ENCODE measurements around the gene SPRED2.

The SPRED2 gene

DNA sequence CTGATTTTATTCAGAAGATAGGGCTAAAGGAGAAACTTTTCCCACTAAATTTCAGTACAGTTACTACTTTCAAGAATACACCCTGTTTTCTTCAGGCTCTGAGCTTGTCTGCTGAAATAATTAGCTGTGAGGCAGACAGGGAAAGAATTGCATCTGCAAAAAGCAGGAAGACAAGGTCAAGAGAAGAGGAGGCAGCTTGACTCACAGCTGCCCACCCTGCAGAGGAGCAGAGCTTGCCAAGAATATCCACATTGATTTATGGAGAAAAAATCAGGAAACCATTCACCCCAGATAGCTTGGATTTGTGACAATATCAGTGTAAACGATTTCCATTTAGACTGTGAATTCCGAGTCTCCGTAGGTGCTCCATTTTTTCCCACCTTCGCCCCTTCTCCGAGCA, 155.8 kb downstream of the SPRED2 start:
- DNase-seq (ENCODE audit: low read depth): no peak

GRCh38 chr2:65275141-65275915, 157.1 kb downstream of the SPRED2 start:
- no peak for DNase-seq (ENCODE audit: low read depth)

- no peak for DNase-seq (ENCODE audit: low read depth)
These were observed 159.1 kb downstream of the SPRED2 start for GRCh38 chr2:65273344-65273743.

GRCh38 chr2:65268957-65269356, 163.4 kb downstream of the SPRED2 start:
- DNase-seq (ENCODE audit: low read depth): no peak

- no peak for DNase-seq (ENCODE audit: low read depth)
These were observed 165.4 kb downstream of the SPRED2 start for GRCh38 chr2:65267008-65267407.

GRCh38 chr2:65265671-65266045, 166.7 kb downstream of the SPRED2 start:
- no peak for DNase-seq (ENCODE audit: low read depth)

DNA sequence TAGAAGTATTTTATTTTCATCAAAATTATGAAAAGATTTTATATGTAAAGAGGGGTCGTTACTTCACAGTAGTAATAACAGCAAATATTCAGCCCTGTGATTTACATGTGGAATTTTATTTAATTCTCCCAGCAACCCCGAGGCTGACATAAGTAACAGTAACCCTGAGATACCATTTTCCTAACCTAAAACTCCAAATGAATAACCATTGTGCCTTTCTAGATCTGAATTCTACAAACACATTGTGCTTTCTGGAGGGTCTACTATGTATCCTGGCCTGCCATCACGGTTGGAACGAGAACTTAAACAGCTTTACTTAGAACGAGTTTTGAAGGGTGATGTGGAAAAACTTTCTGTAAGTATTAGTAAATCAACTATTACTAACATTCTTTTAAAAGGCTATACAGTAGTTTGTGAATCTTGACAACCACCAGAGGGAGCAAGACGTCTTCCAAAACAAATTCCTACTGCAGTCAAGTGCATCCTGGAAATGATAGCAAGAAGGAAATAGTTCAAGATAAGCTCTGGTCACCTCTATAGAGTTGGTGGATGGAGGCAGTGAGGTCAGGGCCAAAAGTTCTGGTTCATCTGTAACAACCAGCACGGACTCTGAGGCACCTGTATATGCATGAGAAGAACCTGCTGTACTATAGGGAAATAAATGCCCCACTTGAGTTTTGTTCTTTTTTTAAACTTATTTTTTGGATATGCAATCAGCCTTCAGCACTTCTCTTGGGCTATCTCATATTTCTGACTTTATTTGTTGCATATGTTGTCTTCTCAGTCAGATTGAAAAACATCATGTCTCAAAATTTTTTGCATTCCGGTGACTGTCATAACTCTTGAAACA, 167.4 kb downstream of the SPRED2 start:
- DNase-seq (ENCODE audit: low read depth): no peak

DNA sequence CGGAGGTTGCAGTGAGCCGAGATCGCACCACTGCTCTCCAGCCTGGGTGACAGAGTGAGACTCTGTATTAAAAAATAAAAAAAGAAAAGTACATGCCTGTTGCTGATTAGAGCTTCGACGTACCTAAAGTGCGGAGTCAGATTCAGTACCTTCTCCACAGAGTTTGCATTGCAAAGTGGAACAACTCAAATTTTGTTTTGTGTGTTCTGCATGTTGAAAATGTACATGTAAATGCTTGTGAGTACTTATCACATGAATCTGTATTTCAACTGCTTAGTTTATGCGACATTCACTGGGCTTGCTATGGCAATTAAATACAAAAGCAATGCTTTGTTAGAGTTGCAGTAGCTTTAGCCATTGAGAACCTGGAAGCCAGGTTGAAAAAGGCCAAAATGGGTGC, 168.4 kb downstream of the SPRED2 start:
- DNase-seq (ENCODE audit: low read depth): no peak

- no peak for DNase-seq (ENCODE audit: low read depth)
These were observed 169.1 kb downstream of the SPRED2 start for GRCh38 chr2:65263262-65263661.

DNA sequence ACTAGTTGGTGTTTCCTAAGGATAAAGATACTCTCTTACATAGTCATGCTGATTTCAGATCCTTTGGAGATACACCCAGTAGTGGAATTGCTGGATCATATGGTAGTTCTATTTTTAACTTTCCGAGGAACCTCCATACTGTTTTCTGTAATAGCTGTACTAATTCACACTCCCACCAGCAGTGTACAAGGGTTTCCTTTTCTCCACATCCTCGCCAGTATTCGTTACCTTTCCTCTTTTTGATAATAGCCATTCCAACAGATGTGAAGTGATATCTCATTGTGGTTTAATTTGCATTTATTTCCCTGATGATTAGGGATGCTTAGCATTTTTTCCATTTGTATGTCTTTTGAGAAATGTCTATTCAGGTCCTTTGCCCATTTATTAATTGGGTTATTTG, 170.7 kb downstream of the SPRED2 start:
- no peak for DNase-seq (ENCODE audit: low read depth)

Data from activated T-helper 1 cell treated with Interleukin-2 at 50 U/mL for 16 hours (primary cell).